Occipital lobe (tissue), 2 donors: ENCODE measurements around the gene AKAP13. TPM values are rescaled to one million over a fixed set of nuclear protein-coding genes. Genes with fewer than 3 reads are reported as not detected.
"Not testable (repeated sequence)": the region's sequence is repeated elsewhere in the genome, so short reads cannot be mapped to it uniquely, and the experiment has no call there.

ENCODE experiments used
- DNase-seq: peaks from one replicate; lab custom pipeline; 2025; lab: John Stamatoyannopoulos, UW
- total RNA-seq: library from RNA; depleted of rRNA; stranded (reverse); fragments of >200 nt; gene quantifications from one replicate; pipeline ENCODE4 v1.2.3, GENCODE V29; 2014

AKAP13 gene
- total RNA-seq, 1 donor from 2014 or later: 142 TPM

DNA sequence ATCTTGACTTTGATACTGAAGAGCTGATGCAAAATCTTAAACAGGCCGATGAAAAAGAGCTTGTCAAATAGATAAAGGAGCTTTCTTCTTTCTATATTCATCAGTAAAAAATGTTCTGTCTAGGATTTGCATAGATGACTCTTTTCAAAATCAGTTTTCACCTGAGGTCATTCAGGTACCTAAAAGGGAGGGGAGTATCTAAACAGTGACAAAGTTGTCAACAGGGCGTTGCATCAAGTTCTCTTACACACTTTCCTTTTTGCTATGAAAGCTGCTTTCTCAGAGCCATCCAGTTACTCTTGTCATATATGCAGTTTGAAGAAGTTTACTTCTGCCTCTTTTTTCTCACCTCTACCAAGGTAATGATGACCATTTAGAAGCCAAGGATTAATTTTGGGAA lies 60.0 kb downstream of the AKAP13 start:
- no peak for DNase-seq

- DNase-seq: not testable (repeated sequence)
These were observed 61.5 kb downstream of the AKAP13 start for GRCh38 chr15:85441854-85442253.

GRCh38 chr15:85443046-85443445 lies 62.6 kb downstream of the AKAP13 start:
- no peak for DNase-seq

DNA sequence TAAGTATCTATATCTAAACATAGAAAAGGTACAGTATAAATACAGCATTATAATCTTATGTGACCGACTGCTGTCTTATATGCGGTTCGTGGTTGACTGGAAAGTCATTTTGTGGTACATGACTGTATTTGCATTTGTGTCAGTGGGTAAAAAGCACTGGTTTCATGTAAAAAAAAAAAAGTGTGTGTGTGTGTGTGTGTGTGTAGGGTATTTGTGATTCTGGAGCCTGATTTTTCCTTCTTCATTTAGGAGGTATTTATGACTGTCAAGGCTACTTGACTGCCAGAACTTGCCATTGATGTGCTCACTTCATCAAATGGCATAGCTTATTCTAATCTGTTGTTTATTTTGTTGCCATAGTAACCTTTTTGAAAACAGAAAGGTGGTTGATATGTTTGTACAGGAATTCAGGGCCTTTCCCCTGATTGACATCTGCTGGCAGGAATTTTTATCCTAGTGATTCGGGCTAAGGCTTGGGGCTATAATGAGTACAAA lies 63.2 kb downstream of the AKAP13 start:
- no peak for DNase-seq

DNA sequence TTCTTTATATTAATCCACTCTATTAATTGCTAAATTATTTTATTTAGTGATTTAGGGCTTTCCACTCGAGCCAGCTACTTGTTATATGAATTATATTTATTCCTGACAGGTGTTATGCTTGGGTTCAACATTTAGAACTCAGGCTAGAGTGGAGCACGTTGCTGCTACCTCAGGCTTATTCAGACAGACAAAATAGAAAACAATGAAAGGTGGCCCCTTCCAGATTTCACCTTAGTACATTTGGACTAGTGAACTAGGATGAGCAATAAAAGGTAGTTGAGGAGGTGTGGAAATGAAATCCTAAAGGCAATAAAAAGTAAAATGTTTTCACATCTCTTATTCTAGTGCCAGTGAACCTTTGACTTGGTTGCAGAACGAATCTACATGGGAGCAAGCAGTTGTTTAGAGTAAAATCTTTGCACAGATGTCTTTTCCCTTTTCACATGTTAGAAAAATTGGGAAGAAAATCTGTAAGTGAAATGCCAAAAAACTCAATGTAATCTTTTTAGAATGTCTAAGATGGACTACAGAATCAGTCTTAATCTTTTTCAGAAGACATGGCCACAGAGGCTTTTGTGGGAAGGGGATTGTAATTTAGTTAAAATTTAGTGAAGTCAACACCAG lies 63.8 kb downstream of the AKAP13 start:
- DNase-seq: no peak

DNA sequence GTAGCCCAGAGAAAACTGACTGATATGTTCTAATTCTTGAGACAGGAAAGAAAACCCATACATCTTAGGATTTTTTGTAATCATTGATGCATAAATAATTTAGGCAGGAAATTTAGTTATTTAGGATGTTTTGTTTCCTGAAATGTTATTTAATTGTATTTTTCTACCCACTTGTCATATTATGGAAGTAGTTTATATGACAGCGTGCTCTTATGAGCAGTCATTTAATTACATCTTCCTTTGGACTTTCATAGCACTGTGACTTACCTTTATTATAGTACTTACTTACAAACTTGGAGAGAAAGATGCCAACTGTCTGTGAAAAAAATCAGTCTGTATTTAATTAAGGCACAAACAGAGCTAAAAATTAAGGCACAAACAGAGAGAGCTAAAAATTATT lies 65.0 kb downstream of the AKAP13 start:
- DNase-seq: no peak

- DNase-seq: no peak
These were observed 70.8 kb downstream of the AKAP13 start for GRCh38 chr15:85451099-85451700.

- no peak for DNase-seq
These were observed 72.0 kb downstream of the AKAP13 start for GRCh38 chr15:85452436-85452835.

DNA sequence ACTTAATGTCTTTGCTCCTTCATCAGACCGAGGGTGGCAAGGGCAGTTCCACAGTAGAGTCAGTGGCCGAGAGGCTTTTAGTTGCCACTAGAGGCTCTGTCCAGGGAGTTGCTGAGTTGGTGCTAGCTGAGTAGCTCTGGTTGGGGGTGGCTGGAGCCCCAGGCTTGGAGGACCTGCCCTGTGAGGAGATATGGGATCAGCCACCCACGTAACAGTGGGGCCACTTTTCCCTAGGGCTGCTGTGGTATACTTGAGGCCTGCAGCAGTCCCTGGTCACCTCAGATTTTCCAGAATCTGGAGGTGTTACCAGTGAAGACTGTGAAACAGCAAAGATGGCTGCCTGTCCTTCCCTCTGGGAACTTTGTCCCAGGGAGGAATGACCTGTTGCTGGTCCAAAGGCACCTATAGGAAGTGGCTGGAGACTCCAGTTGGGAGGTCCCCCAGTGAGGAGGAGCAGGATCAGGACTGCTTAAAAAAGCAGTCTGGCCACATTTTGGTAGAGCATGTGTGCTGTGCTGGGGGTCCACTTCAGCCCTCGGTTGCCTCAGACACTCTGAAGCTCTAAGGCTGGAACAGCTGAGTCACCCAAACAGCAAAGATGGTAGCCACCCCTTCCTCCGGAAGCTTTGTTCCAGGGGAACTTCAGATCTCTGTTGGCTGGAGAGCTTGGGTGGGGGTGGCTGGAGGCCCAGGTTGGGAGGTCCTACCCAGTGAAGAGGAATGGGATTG lies 72.9 kb downstream of the AKAP13 start:
- DNase-seq: no peak

- no peak for DNase-seq
These were observed 74.0 kb downstream of the AKAP13 start for GRCh38 chr15:85454403-85454802.

GRCh38 chr15:85455891-85456290 lies 75.5 kb downstream of the AKAP13 start:
- DNase-seq: no peak

DNA sequence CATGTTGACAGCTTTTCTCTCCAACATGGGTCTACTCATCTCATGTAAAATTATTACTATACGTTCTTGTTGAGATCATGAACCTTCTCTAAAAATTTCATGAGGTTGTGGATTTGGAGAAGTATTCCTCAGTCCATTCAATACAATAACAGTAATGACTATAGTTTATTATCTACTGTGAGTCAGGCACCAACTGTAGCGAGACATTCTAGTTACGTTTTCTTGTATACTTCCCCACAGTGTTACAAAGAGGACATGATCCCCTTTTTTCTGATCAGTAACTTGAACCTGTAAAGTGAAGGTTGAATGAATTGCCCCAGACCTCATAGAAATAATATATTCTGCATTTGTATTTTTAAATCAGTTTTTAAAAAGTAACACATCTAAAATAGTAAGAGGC lies 76.4 kb downstream of the AKAP13 start:
- no peak for DNase-seq

DNA sequence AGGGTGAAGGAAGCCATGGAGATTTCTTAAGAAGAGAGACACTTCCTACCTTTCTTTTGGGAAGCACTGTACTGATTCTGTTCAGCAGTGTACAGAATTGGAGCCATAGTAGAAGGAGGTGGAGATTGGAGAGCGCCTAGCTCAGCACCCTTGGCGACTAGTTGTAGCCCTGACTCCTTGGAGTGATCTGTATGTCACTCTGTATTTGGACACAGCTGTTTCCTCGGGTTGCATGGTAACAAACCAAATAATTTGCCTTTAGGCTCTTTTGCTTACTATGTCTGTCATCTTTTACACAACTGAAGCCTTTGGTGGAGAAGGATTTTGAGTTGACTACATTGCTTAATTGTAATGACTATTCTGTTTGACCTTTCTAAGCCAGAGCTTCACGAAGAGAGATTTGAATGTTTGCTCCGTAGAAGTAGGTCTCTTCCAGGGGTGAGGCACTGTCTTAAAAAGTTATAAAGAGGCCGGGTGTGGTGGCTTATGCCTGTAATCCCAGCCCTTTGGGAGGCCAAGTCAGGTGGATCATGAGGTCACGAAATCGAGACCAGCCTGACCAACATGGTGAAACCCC lies 77.1 kb downstream of the AKAP13 start:
- DNase-seq: no peak

DNA sequence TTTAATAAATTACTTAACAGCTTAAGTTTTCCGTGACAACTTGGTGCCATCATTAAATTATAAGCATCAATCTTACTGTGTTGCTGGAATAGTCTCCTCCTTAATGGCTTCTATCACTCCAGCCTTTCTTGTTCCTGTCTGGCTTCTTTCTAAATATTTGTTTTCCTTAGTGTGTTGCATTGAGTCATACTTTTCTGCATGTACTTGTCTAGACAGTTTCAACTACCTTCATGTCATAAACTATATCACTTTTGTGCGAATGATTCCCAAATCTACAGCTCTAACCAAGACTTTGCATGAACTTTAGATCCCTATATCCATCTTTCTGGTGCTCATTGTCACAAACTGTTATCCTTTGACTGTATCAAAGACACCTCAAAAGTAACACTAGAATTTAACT lies 78.4 kb downstream of the AKAP13 start:
- no peak for DNase-seq

GRCh38 chr15:85462029-85462428 lies 81.6 kb downstream of the AKAP13 start:
- DNase-seq: no peak

DNA sequence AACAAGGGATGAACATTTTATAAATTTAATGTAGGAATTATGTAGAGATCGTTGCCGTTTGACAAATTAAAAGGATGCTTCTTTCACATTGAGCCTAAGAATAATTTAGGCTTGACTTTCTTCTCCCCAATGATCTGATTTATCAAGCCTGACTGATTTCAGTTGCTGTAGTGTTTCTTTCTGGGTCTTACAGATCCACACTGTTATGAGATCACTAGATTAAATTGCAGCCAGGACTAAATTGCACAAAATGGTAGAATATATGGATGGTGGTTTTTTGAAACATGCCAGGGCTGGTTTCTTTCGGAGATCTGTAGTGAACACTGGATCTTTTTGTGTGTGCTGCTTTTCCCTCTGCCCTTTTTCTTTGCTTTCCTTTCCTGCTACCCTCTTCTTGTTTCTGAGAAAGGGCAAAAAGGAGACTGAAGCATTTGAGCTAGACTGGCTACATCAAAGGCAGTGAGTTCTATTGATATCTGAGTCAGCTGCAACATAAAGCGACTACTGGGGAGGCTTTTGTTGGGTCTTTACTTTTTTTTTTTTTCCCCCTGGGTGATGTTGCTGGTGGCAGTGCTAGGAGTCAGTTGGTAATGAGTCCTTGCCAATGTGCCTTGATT lies 83.0 kb downstream of the AKAP13 start:
- DNase-seq: no peak

DNA sequence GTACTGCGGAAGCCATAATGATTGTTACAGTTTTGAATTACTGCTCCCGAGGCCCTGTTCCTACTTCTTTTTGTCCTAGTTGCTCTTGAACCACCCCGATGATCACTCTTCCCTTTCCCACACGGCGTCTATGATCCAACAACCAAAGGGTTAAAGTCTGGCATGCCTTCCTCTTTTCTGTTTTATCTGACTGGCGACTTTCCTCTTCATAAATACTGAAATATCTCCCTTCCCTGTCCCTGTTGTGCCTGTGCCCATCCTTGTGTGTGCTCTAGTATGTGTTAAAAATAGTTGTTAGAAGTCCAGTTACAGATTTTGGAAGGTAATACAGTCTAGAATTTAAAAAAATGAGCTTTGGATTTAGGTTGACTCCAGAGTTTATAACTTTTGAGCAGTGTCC lies 83.6 kb downstream of the AKAP13 start:
- DNase-seq: no peak

DNA sequence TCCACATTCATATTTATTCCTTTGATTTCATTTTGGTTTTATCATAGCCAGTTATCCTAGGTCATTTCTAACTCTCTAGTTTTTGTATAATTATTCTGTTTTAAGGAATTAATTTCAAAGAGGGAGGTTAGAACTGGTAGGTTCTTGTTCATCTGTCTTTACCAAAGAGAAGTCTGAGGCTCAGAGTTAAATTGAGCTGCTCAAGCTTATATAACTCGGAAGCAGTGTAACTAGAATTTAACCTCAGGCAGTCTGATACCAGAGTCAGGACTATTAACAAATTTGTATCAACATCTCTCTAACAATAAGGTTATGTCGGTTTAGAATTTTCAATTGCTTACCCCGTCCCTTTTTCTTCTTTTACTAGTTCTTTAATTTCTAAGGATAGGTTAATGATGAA lies 84.1 kb downstream of the AKAP13 start:
- DNase-seq: no peak

- no peak for DNase-seq
These were observed 90.3 kb downstream of the AKAP13 start for GRCh38 chr15:85470563-85471271.

DNA sequence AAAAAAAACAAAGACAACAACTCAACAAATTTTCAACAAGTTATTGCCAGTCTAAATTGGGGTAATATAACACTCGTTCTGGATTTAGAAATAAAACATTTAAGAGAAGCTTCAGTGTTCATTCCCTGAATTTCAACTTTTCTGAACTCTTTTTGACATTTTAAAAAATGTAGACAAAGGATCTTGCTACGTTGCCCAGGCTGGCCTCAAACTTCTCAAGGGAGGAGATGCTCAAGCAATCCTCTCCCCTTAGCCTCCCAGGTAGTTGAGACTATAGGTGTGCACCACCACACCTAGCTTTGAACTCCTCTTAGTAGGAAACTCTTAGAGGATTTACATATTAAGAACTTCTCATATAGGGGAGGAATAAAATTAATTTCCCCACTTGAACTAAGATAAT lies 91.9 kb downstream of the AKAP13 start:
- no peak for DNase-seq

- no peak for DNase-seq
These were observed 93.1 kb downstream of the AKAP13 start for GRCh38 chr15:85473455-85473854.
